Common myeloid progenitor, CD34-positive (primary cell): ENCODE measurements around the gene LRRC18.

Experiments used
- CTCF ChIA-PET: fragments of 350-600 bp; sonication (Branson Sonifier 250); formaldehyde crosslinking; loops from one replicate; lab custom pipeline; 2021; ENCODE audit warnings: antibody characterized with exemption; lab: Charles Lee
- POLR2A ChIA-PET: fragments of 350-600 bp; sonication (Branson Sonifier 250); formaldehyde crosslinking; loops from one replicate; lab custom pipeline; 2021; ENCODE audit warnings: antibody characterized with exemption; lab: Charles Lee
- DNase-seq, 3 donors: peaks; one replicate each; pipeline versions ENCODE4 v3.0.0 to v3.0.0-alpha.2; 2013
- H3K27ac ChIP-seq, 2 experiments: 1 replicate in 1 of 2; 2 replicates in 1 of 2; pipeline ENCODE4 v1.7.0; 2013; ENCODE audit warnings: inconsistent platforms in 2 of 2, low read length in 2 of 2, mild to moderate bottlenecking in 2 of 2, low read depth in 1 of 2, moderate library complexity in 1 of 2; ENCODE audit not compliant: severe bottlenecking in 2 of 2, insufficient read depth in 1 of 2, poor library complexity in 1 of 2
- H3K27me3 ChIP-seq, 5 experiments: replicated peaks in 2 of 5; 1 replicate in 3 of 5; 2 replicates in 2 of 5; pipeline versions ENCODE4 v1.6.1 to v1.7.0; 2013; ENCODE audit warnings: low read length in 4 of 5, mild to moderate bottlenecking in 2 of 5, moderate library complexity in 2 of 5, inconsistent platforms in 1 of 5; ENCODE audit not compliant: insufficient read depth in 5 of 5, control insufficient read depth in 4 of 5
- H3K36me3 ChIP-seq, 4 experiments: 1 replicate in 2 of 4; 2 replicates in 2 of 4; pipeline versions ENCODE4 v1.6.1 to v1.7.0; 2013; ENCODE audit warnings: low read length in 3 of 4, control low read depth in 1 of 4, mild to moderate bottlenecking in 1 of 4; ENCODE audit not compliant: control insufficient read depth in 4 of 4, insufficient read depth in 4 of 4
- H3K4me1 ChIP-seq, 4 experiments: 1 replicate in 3 of 4; 2 replicates in 1 of 4; pipeline versions ENCODE4 v1.6.1 to v1.7.1; 2013; ENCODE audit warnings: low read length in 3 of 4, mild to moderate bottlenecking in 3 of 4, control low read depth in 1 of 4, inconsistent platforms in 1 of 4, moderate library complexity in 1 of 4; ENCODE audit not compliant: control insufficient read depth in 4 of 4, insufficient read depth in 4 of 4; ENCODE audit errors: control extremely low read depth in 1 of 4
- H3K4me3 ChIP-seq, 7 experiments: 1 replicate in 4 of 7; 2 replicates in 3 of 7; pipeline versions ENCODE4 v1.5.1 to v1.7.0; 2013; ENCODE audit warnings: mild to moderate bottlenecking in 7 of 7, low read length in 6 of 7, moderate library complexity in 6 of 7, inconsistent platforms in 2 of 7, low read depth in 2 of 7, control low read depth in 1 of 7; ENCODE audit not compliant: insufficient read depth in 4 of 7, control insufficient read depth in 1 of 7; ENCODE audit errors: extremely low read depth in 1 of 7
- H3K9me3 ChIP-seq, 5 experiments: 1 replicate in 4 of 5; 2 replicates in 1 of 5; pipeline versions ENCODE4 v1.6.1 to v1.7.1; 2013; ENCODE audit warnings: low read length in 4 of 5, mild to moderate bottlenecking in 2 of 5, inconsistent platforms in 1 of 5, low read depth in 1 of 5, moderate library complexity in 1 of 5; ENCODE audit not compliant: control insufficient read depth in 4 of 5, insufficient read depth in 2 of 5; ENCODE audit errors: control extremely low read depth in 1 of 5
- WGBS: methylation state at CpG from one replicate; pipeline ENCODE4 v1.1.5; 2013; ENCODE audit not compliant: insufficient coverage; 5-methylcytosine and 5-hydroxymethylcytosine counted together

LRRC18 gene

DNA sequence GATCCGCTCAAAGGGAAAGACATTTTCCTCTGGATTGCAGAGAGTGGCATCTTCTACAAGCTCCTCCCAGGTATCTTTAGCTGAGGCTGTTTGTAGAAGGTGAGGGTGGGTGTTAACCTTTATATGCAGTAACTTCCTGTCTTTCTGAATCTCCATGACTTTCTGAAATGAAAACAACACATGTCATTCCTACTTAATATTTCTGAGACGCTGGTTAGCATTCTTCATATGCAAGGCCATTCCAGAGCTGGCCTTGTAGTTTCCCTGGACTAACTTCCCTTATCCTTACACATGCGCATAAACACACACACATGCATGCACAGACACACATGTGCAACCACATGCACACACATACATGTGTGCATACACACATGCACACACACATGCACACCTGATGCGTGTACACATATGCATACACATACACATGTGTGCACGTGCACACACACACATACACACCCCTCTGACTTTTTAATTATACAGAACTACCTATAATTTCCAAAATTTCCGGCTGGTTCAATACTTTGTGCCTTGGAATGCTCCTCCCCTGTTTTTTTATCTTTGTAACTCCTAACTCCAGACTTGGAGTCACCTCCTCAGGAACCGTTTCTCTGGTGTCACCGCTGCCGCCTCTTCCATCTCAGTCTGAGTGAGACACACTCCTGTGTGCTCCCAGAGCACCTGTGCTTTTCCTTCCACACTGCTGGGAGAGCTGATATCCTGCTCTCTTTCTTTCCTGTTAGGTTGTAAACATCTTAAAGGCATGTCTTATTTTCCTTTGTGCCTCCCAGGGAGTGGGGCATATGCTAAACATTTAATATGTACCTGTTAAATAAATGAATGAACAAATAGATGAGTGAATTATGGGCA lies 55.2 kb downstream of the LRRC18 start:
- H3K27me3 ChIP-seq = no peaks in the 10 kb centered on the region
- no peak overlapping the region for H3K4me3 ChIP-seq
- POLR2A ChIA-PET = no interaction called here
- H3K36me3 ChIP-seq = peaks cover 4 to 51% (median 11%) of the 10 kb centered on the region in 4 experiments
- no peak for DNase-seq
- H3K4me1 ChIP-seq = no peaks in the 10 kb centered on the region
- CTCF ChIA-PET = interaction anchor here (2.2 kb wide), 1 partner anchor 13 kb away, joined by 6 read pairs; no protein-coding TSS in a partner anchor
- H3K27ac ChIP-seq = no peak overlapping the region
- WGBS = 90% methylated on average over 8 of the region's 9 CpGs
- no peaks in the 10 kb centered on the region for H3K9me3 ChIP-seq

DNA sequence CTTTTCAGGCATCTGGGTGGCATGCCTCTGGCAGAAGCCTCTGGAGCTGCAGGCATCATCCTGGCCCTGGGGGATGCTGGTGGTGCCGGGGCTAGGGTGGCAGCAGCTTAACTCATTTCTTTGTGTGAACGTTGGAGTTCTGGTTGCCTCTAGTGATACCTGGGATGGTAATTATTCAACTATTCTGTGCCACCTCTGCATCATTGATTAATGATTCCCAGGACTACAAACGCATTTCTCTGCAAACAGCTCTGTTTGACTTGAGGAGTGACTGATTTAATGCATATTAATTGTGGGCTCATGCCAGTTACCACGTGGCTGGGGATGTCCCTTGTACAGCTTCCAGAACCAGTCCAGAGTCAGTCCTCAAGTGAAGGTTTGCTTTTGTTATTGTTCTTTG lies 55.9 kb downstream of the LRRC18 start:
- Histone ChIP-seq H3K4me1 (no peaks in the 10 kb centered on the region), H3K9me3 (no peaks in the 10 kb centered on the region), H3K4me3 (no peak overlapping the region), H3K27me3 (no peaks in the 10 kb centered on the region), H3K27ac (no peak overlapping the region), H3K36me3 (peaks cover 5 to 54% (median 13%) of the 10 kb centered on the region in 4 experiments)
- 95% methylated on average over 2 of the region's 4 CpGs for WGBS
- DNase-seq = no peak
- CTCF ChIA-PET = interaction anchor here (2.2 kb wide), 1 partner anchor 14 kb away, joined by 6 read pairs; no protein-coding TSS in a partner anchor
- POLR2A ChIA-PET = no interaction called here

GRCh38 chr10:48882881-48883280 lies 56.8 kb downstream of the LRRC18 start:
- H3K36me3 ChIP-seq = peaks cover 10 to 58% (median 16%) of the 10 kb centered on the region in 4 experiments
- POLR2A ChIA-PET = no interaction called here
- WGBS = 94% methylated on average over 2 of the region's 2 CpGs

GRCh38 chr10:48881937-48882336 lies 57.7 kb downstream of the LRRC18 start:
- no peaks in the 10 kb centered on the region for H3K27me3 ChIP-seq
- H3K36me3 ChIP-seq = peaks cover 13 to 68% (median 19%) of the 10 kb centered on the region in 4 experiments
- POLR2A ChIA-PET = no interaction called here
- no peaks in the 10 kb centered on the region for H3K4me1 ChIP-seq
- H3K4me3 ChIP-seq = no peak overlapping the region
- CTCF ChIA-PET = no interaction called here
- no peaks in the 10 kb centered on the region for H3K9me3 ChIP-seq
- no peak for DNase-seq
- H3K27ac ChIP-seq = no peak overlapping the region
- 100% methylated on average over 1 of the region's 1 CpG for WGBS

More at GRCh38 chr10:48882881-48883280, 56.8 kb downstream of the LRRC18 start:
- no peaks in the 10 kb centered on the region for H3K4me1 ChIP-seq
- CTCF ChIA-PET = no interaction called here
- DNase-seq = no peak
- no peaks in the 10 kb centered on the region for H3K27me3 ChIP-seq
- no peak overlapping the region for H3K27ac ChIP-seq
- H3K9me3 ChIP-seq = no peaks in the 10 kb centered on the region
- no peak overlapping the region for H3K4me3 ChIP-seq

GRCh38 chr10:48880016-48880705 lies 59.5 kb downstream of the LRRC18 start:
- Histone ChIP-seq H3K27ac (no peak overlapping the region), H3K36me3 (peaks cover 13 to 80% (median 25%) of the 10 kb centered on the region in 4 experiments), H3K4me1 (no peaks in the 10 kb centered on the region), H3K9me3 (no peaks in the 10 kb centered on the region), H3K4me3 (no peak overlapping the region), H3K27me3 (no peaks in the 10 kb centered on the region)
- CTCF ChIA-PET = interaction anchor here (0.8 kb wide), 1 partner anchor 9 kb away, joined by 3 read pairs; no protein-coding TSS in a partner anchor
- 88% methylated on average over 11 of the region's 11 CpGs for WGBS
- POLR2A ChIA-PET = no interaction called here
- DNase-seq = no peak

DNA sequence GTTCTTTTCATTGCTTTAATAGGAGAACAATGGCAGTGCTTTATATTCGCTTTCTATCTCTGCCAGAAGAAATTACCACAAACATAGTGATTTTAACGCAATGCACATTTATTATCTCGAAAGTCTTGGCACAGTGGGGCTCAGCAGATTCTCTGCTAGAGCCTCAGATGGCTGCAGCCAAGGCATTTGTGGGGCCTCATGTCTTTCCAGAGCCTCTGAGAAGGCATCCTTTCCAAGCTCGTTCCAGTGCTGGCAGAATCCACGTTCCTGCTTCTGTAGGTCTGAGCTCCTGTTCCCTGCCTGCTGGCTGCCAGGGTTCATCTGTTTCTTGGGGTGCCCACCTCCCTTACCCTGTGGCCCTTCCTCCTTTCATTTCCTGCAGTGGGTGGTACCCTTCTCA lies 60.2 kb downstream of the LRRC18 start:
- Histone ChIP-seq H3K9me3 (no peaks in the 10 kb centered on the region), H3K27ac (no peak overlapping the region), H3K27me3 (no peaks in the 10 kb centered on the region), H3K4me1 (no peaks in the 10 kb centered on the region), H3K36me3 (peaks cover 13 to 82% (median 25%) of the 10 kb centered on the region in 4 experiments), H3K4me3 (no peak overlapping the region)
- ChIA-PET POLR2A (no interaction called here), CTCF (no interaction called here)
- no peak for DNase-seq
- WGBS = 98% methylated on average over 4 of the region's 5 CpGs

DNA sequence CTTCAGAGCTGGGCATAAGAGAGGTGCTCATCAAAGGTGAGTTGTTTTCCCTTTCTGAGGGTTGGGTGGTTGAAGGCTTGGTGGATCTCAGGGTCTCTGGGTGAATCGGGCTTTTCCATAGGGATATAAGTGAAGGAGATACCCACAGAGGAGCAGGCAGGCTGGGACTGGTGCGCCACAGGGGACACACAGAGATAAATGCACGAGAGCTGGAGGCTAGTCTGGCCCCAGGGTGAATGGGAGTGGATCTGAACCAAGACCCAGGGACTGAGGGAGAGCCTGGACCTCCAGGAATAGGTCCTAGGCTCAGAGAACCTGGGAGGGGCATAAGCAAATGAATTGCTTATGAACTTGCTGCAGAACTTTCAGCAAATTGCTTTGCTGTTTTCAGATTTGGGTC lies 61.5 kb downstream of the LRRC18 start:
- ChIA-PET CTCF (no interaction called here), POLR2A (no interaction called here)
- H3K4me3 ChIP-seq = no peak overlapping the region
- no peaks in the 10 kb centered on the region for H3K27me3 ChIP-seq
- peaks cover 13 to 81% (median 28%) of the 10 kb centered on the region in 4 experiments for H3K36me3 ChIP-seq
- H3K4me1 ChIP-seq = no peaks in the 10 kb centered on the region
- WGBS = 91% methylated on average over 3 of the region's 3 CpGs
- DNase-seq = no peak
- no peak overlapping the region for H3K27ac ChIP-seq
- no peaks in the 10 kb centered on the region for H3K9me3 ChIP-seq
